Liver (tissue), 9 donors: ENCODE measurements around the gene ASB13. TPM values are rescaled to one million over a fixed set of nuclear protein-coding genes. Genes with fewer than 3 reads are reported as not detected.

Experiments
- DNase-seq: peaks from one replicate; pipeline ENCODE4 v3.0.0-alpha.2; 2017; ENCODE audit warnings: low spot score
- H3K27ac ChIP-seq, 2 donors: one replicate each; pipeline ENCODE4 v1.7.0; 2013; ENCODE audit warnings: inconsistent platforms in 2 of 2, low read length in 2 of 2, control low read depth in 1 of 2, low read depth in 1 of 2, mild to moderate bottlenecking in 1 of 2
- H3K27me3 ChIP-seq, 4 donors: one replicate each; pipeline versions ENCODE4 v1.6.1 to v1.7.0; 2013; ENCODE audit warnings: low read length in 3 of 4, inconsistent platforms in 1 of 4, mild to moderate bottlenecking in 1 of 4, moderate library complexity in 1 of 4; ENCODE audit not compliant: control insufficient read depth in 4 of 4, insufficient read depth in 4 of 4
- H3K36me3 ChIP-seq, 4 donors: one replicate each; pipeline versions ENCODE4 v1.6.1 to v1.7.0; 2013; ENCODE audit warnings: low read length in 3 of 4, mild to moderate bottlenecking in 3 of 4, low read depth in 1 of 4, moderate library complexity in 1 of 4; ENCODE audit not compliant: control insufficient read depth in 4 of 4, insufficient read depth in 3 of 4
- H3K4me1 ChIP-seq, 4 donors: one replicate each; pipeline versions ENCODE4 v1.6.1 to v1.7.0; 2013; ENCODE audit warnings: low read length in 3 of 4, mild to moderate bottlenecking in 3 of 4, moderate library complexity in 1 of 4; ENCODE audit not compliant: control insufficient read depth in 4 of 4, insufficient read depth in 4 of 4
- H3K4me3 ChIP-seq, 3 donors: one replicate each; pipeline versions ENCODE4 v1.6.1 to v1.7.0; 2013; ENCODE audit warnings: low read length in 3 of 3, control low read depth in 1 of 3, low read depth in 1 of 3, mild to moderate bottlenecking in 1 of 3
- H3K9ac ChIP-seq, 2 donors: one replicate each; pipeline ENCODE4 v1.7.0; 2013; ENCODE audit warnings: low read length in 2 of 2, mild to moderate bottlenecking in 2 of 2, moderate library complexity in 2 of 2, control low read depth in 1 of 2, low read depth in 1 of 2
- H3K9me3 ChIP-seq, 4 donors: one replicate each; pipeline versions ENCODE4 v1.6.1 to v1.7.0; 2013; ENCODE audit warnings: low read length in 3 of 4; ENCODE audit not compliant: control insufficient read depth in 4 of 4
- CTCF ChIP-seq: fragments of 150-350 bp; IDR thresholded peaks from 2 replicates; pipeline ENCODE4 v1.5.1; 2017; ENCODE audit warnings: improper control_type of control experiment, low read depth, low read length; ENCODE audit not compliant: missing input control
- EGR1 ChIP-seq, 2 donors: IDR thresholded peaks; 2 replicates each; pipeline ENCODE4 v1.6.1; 2016 to 2018; ENCODE audit warnings: antibody characterized with exemption in 2 of 2, low read depth in 2 of 2
- FOXA1 ChIP-seq: IDR thresholded peaks from 2 replicates; pipeline ENCODE4 v1.6.1; 2016; ENCODE audit warnings: antibody characterized with exemption
- FOXA2 ChIP-seq: IDR thresholded peaks from 2 replicates; pipeline ENCODE4 v1.6.1; 2016; ENCODE audit warnings: antibody characterized with exemption
- GABPA ChIP-seq, 2 donors: IDR thresholded peaks in 1 of 2; conservative IDR thresholded peaks in 1 of 2; 2 replicates each; pipeline ENCODE4 v1.6.1; 2016; ENCODE audit warnings: antibody characterized with exemption in 2 of 2, mild to moderate bottlenecking in 1 of 2, moderate library complexity in 1 of 2
- HNF4A ChIP-seq, 2 donors: conservative IDR thresholded peaks; 2 replicates each; pipeline ENCODE4 v1.6.1; 2016; ENCODE audit warnings: antibody characterized with exemption in 2 of 2, mild to moderate bottlenecking in 2 of 2
- HNF4G ChIP-seq: IDR thresholded peaks from 2 replicates; pipeline ENCODE4 v1.6.1; 2016; ENCODE audit warnings: antibody characterized with exemption
- JUND ChIP-seq, 2 donors: IDR thresholded peaks; 2 replicates each; pipeline ENCODE4 v1.6.1; 2016; ENCODE audit warnings: antibody characterized with exemption in 2 of 2
- MAX ChIP-seq: IDR thresholded peaks from 2 replicates; pipeline ENCODE4 v1.6.1; 2016; ENCODE audit warnings: antibody characterized with exemption
- NR2F2 ChIP-seq: IDR thresholded peaks from 2 replicates; pipeline ENCODE4 v1.6.1; 2016; ENCODE audit warnings: antibody characterized with exemption
- RAD21 ChIP-seq, 2 donors: IDR thresholded peaks; 2 replicates each; pipeline ENCODE4 v1.6.1; 2016; ENCODE audit warnings: antibody characterized with exemption in 2 of 2, mild to moderate bottlenecking in 2 of 2
- REST ChIP-seq: IDR thresholded peaks from 2 replicates; pipeline ENCODE4 v1.6.1; 2016; ENCODE audit warnings: antibody characterized with exemption, mild to moderate bottlenecking
- RXRA ChIP-seq, 2 donors: IDR thresholded peaks; 2 replicates each; pipeline ENCODE4 v1.6.1; 2017 to 2018; ENCODE audit warnings: antibody characterized with exemption in 2 of 2, mild to moderate bottlenecking in 1 of 2
- SP1 ChIP-seq: IDR thresholded peaks from 2 replicates; pipeline ENCODE4 v1.6.1; 2018; ENCODE audit warnings: antibody characterized with exemption, mild to moderate bottlenecking
- TAF1 ChIP-seq: conservative IDR thresholded peaks from 2 replicates; pipeline ENCODE4 v1.6.1; 2016; ENCODE audit warnings: antibody characterized with exemption, mild to moderate bottlenecking
- YY1 ChIP-seq: IDR thresholded peaks from 2 replicates; pipeline ENCODE4 v1.6.1; 2016; ENCODE audit warnings: antibody characterized with exemption, mild to moderate bottlenecking
- WGBS: extraction: QIAGEN DNeasy Blood & Tissue Kit; methylation state at CpG from one replicate; pipeline ENCODE4 v1.1.7; 2013; 5-methylcytosine and 5-hydroxymethylcytosine counted together
- polyA plus RNA-seq, 2 donors: library from polyadenylated mRNA; stranded (reverse) in 1 of 2; unstranded in 1 of 2; fragments of 200-250 nt in 1 of 2; fragments of >200 nt in 1 of 2; fragmentation: Nextera tagmentation in 1 of 2; extraction: Ambion mirVana in 1 of 2; gene quantifications; one replicate each; pipeline versions ENCODE4 v1.2.1 to v1.2.3, GENCODE V29; 2013 to 2015
- total RNA-seq, 2 donors: library from RNA; depleted of rRNA; stranded (reverse); fragments of >200 nt; gene quantifications; one replicate each; pipeline ENCODE4 v1.2.3, GENCODE V29; 2014
- TF ChIP-seq, protein P1 (sequence below): IDR thresholded peaks from 2 replicates; pipeline ENCODE4 v1.6.1; 2016; ENCODE audit warnings: antibody characterized with exemption
- TF ChIP-seq, protein P2 (sequence below): IDR thresholded peaks from 2 replicates; pipeline ENCODE4 v1.6.1; 2016; ENCODE audit warnings: antibody characterized with exemption
- donor health status: healthy.
- donor health status: healthy.
- donor health status: healthy.
- donor health status: healthy.
- donor health status: healthy.

ASB13 gene
- total and polyA plus RNA-seq, 4 donors, result 8.5 to 48.3 (median 42.5) TPM

DNA sequence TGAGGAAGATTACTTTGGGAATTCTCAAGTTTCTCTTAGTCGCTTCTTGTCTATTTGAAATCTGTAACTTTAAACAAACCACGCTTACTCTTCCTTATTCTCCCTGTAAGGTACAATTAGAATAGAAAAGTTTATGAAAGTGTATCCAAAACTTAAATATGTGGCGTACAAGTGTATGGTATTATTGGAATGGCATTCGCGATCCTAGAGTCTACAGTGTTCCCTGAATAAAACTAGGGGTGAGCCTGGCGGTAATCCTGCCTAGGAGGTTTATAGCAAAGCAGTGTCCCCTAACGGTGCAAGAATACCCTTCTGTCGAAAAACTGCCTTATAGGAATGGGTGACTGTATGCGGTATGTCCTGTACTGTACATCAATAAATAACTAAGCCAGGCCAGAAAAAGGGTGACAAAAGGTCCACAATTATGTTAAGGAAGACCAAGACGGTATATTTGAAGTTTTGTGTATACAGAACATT is 19.4 kb upstream of the ASB13 start:
- 5% methylated on average over 10 of the region's 10 CpGs for WGBS
- peak overlapping the region; percentile 87 to 89 for H3K9ac ChIP-seq
- no peaks in the 10 kb centered on the region for H3K9me3 ChIP-seq
- H3K36me3 ChIP-seq, result peaks cover 0 to 5% (median under 1%) of the 10 kb centered on the region in 4 donors
- H3K27me3 ChIP-seq, result no peaks in the 10 kb centered on the region
- no peak for DNase-seq
- H3K4me1 ChIP-seq, result peaks cover 3 to 20% (median 12%) of the 10 kb centered on the region in 4 donors
- H3K4me3 ChIP-seq, result peak overlapping the region; percentile 87 to 98 (median 97)
- H3K27ac ChIP-seq, result peak overlapping the region; percentile 83 to 90
- TF ChIP-seq RXRA (IDR thresholded peaks at IDR 0.05) (no peak), HNF4G (no peak), RAD21 (IDR thresholded peaks at IDR 0.05) (no peak), REST (no peak), NR2F2 (no peak), JUND (IDR thresholded peaks at IDR 0.05) (no peak), MAX (no peak), YY1 (no peak), FOXA2 (no peak), SP1 (no peak), EGR1 (IDR thresholded peaks at IDR 0.05; ENCODE audit: low read depth in 2 of 2) (no peak), FOXA1 (no peak), HNF4A (conservative IDR thresholded peaks at IDR 0.05) (no peak), GABPA (IDR thresholded peaks at IDR 0.05 in 1 of 2, conservative IDR thresholded peaks at IDR 0.05 in 1 of 2) (no peak), TAF1 (no peak)
- TF ChIP-seq, protein P1, sequence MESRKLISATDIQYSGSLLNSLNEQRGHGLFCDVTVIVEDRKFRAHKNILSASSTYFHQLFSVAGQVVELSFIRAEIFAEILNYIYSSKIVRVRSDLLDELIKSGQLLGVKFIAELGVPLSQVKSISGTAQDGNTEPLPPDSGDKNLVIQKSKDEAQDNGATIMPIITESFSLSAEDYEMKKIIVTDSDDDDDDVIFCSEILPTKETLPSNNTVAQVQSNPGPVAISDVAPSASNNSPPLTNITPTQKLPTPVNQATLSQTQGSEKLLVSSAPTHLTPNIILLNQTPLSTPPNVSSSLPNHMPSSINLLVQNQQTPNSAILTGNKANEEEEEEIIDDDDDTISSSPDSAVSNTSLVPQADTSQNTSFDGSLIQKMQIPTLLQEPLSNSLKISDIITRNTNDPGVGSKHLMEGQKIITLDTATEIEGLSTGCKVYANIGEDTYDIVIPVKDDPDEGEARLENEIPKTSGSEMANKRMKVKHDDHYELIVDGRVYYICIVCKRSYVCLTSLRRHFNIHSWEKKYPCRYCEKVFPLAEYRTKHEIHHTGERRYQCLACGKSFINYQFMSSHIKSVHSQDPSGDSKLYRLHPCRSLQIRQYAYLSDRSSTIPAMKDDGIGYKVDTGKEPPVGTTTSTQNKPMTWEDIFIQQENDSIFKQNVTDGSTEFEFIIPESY, result no peak
- TF ChIP-seq, protein P2, sequence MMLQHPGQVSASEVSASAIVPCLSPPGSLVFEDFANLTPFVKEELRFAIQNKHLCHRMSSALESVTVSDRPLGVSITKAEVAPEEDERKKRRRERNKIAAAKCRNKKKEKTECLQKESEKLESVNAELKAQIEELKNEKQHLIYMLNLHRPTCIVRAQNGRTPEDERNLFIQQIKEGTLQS, result no peak

- Histone ChIP-seq H3K36me3 (peaks cover 0 to 5% (median under 1%) of the 10 kb centered on the region in 4 donors), H3K4me3 (peak overlapping the region; percentile 87 to 98 (median 97)), H3K4me1 (peaks cover 3 to 20% (median 12%) of the 10 kb centered on the region in 4 donors), H3K27ac (peak overlapping the region; percentile 83 to 90), H3K27me3 (no peaks in the 10 kb centered on the region), H3K9ac (peak overlapping the region; percentile 87 to 89), H3K9me3 (no peaks in the 10 kb centered on the region)
- TF ChIP-seq MAX, result no peak
- no peak for TF ChIP-seq GABPA (IDR thresholded peaks at IDR 0.05 in 1 of 2, conservative IDR thresholded peaks at IDR 0.05 in 1 of 2)
- TF ChIP-seq TAF1, result no peak
- TF ChIP-seq CTCF, result peak; percentile 31
- TF ChIP-seq RAD21 (IDR thresholded peaks at IDR 0.05), result peak; percentile 67 to 74
- no peak for TF ChIP-seq HNF4G
- no peak for TF ChIP-seq FOXA2
- TF ChIP-seq SP1, result no peak
- no peak for TF ChIP-seq NR2F2
- no peak for TF ChIP-seq EGR1 (IDR thresholded peaks at IDR 0.05; ENCODE audit: low read depth in 2 of 2)
- DNase-seq, result peak; percentile 67
- WGBS, result under 1% methylated on average over 77 of the region's 77 CpGs
Measured at GRCh38 chr10:5684971-5685763, 18.8 kb upstream of the ASB13 start.
